Hepatic stellate cell (primary cell): ENCODE data around the gene CDH26.
"Not testable (repeated sequence)": the region's sequence is repeated elsewhere in the genome, so short reads cannot be mapped to it uniquely, and the experiment has no call there.

Experiments used
- DNase-seq: peaks from one replicate; pipeline ENCODE4 v3.0.0; 2011; ENCODE audit warnings: low spot score

The CDH26 gene

GRCh38 chr20:60013296-60014139 is 55.3 kb downstream of the CDH26 start:
- no peak for DNase-seq

DNA sequence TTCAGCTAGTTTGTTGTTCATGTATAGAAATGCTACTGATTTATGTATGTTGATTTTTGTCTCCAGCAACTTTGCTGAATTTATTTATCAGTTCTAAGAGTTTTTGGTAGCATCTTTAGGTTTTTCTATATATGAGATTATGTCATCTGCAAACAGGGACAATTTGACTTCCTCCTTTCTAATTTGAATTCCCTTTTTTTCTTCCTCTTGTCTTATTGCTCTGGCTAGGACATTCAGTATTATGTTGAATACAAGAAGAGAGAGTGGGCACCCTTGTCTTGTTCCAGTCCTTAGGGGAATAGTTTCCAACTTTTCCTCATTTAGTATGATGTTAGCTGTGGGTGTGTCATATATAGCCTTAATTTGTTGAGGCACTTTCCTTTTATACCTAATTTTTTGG is 58.2 kb downstream of the CDH26 start:
- DNase-seq, result no peak

DNA sequence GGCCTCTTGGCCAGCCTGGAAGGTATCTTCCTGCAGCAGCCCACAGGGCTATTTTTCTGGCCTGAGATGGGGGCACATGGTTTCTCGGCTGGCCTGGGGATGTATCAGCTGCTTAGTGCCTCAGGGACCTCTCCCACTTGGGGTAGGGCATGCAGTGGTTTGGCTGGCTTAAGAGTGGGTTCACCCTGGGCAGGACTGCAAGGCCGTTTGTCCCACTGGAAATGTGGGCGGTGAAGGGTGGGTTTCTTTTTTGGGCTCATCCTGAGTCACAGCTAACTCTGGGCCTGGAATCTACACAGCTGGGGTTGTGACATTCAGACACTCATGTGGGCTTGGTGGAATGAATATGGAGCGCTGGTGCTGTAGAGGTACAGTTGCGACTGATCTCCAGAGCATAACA is 62.0 kb downstream of the CDH26 start:
- DNase-seq, result no peak

- DNase-seq, result no peak
Measured at GRCh38 chr20:60021104-60021503, 62.9 kb downstream of the CDH26 start.

- DNase-seq, result no peak
Measured at GRCh38 chr20:60022849-60023248, 64.6 kb downstream of the CDH26 start.

- no peak for DNase-seq
Measured at GRCh38 chr20:60024245-60024644, 66.0 kb downstream of the CDH26 start.

DNA sequence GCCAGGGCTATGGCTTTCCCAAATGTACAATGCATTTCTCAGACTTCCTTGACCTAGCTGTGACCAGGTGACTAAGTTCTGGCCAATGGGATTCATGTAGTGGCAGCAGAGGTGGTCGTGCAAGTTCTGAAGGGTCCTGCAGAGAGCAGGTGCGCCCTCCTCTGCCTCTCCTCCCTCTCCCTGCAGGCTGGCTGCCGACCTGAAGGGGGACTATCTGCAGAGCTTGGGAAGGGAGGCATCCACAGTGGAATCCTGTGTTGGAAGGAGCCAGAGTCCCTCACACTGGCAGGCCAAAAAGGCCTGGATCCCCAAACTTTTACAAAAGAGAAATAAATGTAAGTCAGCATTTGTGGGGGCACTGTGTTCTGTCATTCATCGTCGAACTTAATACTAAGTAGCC is 66.6 kb downstream of the CDH26 start:
- no peak for DNase-seq

GRCh38 chr20:60026010-60026409 is 67.8 kb downstream of the CDH26 start:
- DNase-seq, result no peak

- DNase-seq, result no peak
Measured at GRCh38 chr20:60030471-60030870, 72.2 kb downstream of the CDH26 start.

DNA sequence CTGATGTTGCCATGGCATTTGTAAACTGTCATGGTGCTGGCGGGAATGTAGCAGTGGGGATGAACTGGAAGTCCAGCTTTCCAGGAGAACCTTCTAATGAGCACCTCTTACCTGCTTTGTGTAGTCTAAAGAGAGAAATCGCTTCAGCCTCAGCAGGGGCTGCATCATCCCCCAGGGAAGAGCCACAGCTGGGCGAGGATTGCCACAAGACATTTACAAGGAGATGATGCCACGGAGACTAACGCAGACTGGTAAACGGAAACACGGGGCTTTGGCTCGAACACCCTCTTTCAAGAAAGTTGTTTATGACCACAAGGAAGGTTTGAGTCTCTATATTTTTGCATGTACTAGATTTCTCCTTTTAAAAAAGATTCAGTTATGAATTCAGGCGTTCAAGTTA is 72.9 kb downstream of the CDH26 start:
- no peak for DNase-seq

DNA sequence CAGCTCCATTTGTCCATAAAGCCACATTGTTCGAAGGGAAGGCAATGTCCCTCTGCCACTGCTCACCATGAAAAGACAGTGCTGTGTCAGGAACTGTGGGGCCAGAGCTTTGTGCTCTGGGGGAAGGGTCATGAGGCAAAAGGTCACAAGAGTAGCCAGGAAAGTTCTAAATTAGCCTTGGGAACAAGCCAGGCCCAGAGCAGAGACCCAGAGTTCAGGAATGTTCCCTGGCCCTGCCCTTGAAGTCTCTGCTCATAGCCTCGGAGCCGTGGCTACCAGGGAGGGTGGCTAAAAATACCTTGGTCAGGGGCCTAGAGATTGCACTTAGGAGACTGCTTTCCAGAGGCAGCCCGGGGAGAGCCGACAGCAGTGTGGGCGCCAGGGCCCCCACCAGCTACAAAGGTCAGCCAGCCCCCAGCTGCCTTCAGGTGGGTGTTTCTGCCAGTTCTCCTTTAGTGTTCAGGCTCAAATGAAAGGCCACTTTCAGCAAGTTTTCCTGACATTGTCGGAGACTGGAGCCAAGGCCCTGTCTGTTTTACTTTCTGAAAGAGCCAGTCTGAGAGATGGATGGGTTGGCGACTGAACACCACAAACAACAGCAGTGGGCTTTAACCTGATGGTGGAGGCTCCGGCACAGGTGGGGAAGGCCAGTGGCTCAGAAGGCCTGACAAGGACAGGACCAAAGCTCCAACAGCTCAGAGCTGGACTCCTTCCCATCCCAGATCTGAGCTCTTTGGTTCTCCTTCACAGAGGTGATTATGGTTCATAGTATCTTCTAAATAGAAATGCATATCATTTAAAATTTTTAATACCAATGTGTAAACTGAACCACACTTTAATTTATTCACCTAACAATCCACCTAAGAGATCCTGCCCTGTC is 76.2 kb downstream of the CDH26 start:
- no peak for DNase-seq

GRCh38 chr20:60035486-60035885 is 77.3 kb downstream of the CDH26 start:
- no peak for DNase-seq

DNA sequence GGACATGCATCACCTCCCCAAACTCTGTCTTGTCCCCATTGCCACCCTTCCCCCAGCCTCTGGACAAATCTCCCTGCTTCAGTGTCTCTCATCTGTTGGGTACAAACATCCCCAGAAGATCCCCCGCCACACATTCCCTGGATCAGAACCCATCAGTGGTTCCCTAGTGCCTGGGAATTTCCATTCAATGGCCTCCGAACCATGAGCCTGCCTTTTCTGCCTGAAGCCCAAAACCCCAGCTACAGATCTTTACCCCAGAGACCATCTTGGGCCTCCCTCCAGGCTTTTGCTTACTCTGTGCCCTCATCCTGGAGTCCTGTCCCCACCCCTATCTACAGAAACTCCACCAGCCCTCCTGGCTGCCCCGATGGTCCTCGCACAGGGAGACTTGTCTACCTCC is 78.1 kb downstream of the CDH26 start:
- DNase-seq, result no peak

DNA sequence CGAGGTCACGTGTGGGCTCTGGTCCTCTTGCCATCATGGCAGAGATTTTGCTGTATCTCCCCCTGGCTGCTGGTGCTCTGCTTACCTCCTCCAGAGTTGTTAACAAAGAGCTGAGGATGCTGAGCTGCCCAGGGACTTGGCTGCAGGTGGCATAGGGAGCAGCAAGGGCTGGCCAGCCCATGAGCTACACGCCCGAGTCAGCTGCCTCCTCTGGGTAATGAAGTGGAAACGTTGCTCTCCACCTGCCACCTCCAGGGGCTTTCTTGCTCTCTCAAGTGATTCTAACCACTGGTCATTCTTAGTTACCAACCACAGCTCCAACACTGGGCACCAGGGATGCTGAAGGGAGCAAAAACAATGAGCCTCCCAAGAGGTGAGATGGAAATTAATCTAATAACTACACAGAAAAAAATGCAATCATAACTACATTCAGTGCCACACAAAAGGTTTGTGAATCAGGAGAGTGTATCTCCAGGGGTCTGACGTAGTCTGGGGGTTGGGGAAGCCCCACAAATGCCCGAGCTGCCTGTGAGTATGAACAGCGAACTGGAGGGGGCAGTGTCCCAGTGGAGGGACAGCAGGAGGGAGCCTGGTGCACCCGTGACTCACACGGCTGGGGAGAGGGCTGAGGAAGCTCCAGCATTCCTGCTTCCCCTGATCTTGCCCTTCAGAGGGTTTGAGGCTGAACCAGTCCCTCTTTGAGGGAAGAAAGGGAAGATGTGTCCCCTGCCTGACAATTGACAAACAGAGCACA is 78.7 kb downstream of the CDH26 start:
- DNase-seq, result no peak

DNA sequence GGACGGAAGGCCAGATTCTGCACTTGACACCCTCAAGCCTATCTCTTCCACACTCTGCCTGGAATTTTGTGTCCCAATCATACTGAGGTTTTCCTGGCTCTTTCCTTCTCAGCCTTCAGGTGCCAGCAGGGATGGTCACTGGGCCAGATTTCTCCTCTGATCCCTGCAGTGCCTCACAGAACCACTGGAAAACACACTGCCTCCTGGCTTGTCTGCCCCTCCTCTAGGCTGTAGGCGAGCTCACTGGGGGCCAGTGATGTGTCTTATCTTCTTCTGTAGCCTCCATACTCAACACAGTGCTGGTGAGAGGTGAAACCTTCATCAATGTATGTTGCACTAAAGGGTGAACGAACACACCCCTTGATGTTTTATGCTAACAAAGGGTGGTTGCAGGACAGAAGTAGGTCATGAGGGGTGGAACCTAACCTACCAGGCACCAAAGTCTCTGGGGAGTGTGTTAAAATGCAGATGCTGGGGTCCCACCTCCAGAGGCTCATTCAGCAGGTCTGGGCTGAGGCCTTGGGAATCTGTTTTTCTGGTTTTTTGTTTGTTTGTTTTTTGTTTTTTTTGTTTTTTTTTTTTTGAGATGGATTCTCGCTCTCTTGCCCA is 80.3 kb downstream of the CDH26 start:
- DNase-seq, result no peak

DNA sequence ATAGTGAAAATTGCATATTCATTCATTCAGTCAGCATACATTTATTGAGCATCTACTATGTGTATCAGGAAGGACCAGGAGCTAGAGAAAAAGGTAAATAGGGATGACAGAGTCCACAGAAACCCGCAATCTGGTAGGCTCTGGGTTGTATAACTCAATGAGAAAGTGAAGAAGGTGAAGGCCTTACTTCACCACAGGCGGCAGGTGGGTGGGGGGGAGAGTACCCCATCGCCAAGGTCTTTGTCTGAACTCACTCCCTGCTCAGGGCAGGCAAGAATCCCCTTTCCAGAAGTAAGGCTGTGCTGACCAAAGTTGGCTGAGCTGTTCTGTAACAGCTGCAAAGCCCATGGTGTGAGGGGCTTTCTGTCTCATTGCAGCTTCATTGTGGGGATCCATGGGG is 81.3 kb downstream of the CDH26 start:
- no peak for DNase-seq

- DNase-seq, result no peak
Measured at GRCh38 chr20:60040471-60041162, 82.4 kb downstream of the CDH26 start.

DNA sequence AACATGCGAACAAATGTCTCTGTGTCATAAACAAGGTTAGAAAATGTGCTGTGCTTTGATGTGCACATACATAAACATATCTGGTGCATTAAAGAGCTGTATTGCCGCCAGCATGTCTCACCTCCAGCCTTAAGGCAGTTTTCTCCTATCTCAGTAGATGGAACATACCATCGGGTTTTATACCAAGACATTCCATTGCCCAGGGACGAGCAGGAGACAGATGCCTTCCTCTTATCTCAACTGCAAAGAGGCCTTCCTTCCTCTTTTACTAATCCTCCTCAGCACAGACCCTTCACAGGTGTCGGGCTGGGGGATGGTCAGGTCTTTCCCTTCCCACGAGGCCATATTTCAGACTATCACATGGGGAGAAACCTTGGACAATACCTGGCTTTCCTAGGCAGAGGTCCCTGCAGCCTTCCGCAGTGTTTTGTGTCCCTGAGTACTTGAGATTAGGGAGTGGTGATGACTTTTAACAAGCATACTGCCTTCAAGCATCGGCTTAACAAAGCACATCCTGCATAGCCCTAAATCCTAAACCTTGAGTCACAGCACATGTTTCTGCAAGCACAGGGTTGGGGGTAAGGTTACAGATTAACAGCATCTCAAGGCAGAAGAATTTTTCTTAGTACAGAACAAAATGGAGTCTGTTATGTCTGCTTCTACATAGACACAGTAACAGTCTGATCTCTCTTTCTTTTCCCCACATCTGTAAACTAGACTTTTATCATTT is 83.4 kb downstream of the CDH26 start:
- DNase-seq, result not testable (repeated sequence)

GRCh38 chr20:60043435-60043834 is 85.2 kb downstream of the CDH26 start:
- no peak for DNase-seq

DNA sequence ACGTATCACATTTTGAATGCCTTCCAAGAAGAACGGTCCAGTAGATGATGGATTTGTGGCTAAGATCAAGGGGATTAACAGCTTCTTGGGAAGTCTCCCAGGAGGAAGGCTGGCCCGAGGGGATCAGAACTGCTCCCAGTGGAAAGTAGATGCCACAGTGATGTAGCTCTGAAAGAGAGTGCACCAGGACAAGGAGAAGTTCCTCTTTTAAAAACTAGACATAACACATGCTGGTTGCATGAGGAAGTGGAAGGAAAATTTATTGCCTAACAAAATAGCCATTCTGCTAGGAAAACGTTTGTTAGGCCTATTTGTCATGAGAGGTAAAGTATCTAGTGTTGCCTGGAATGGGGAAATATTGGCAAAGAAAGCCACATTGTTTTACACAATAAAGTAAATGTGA is 87.8 kb downstream of the CDH26 start:
- no peak for DNase-seq

DNA sequence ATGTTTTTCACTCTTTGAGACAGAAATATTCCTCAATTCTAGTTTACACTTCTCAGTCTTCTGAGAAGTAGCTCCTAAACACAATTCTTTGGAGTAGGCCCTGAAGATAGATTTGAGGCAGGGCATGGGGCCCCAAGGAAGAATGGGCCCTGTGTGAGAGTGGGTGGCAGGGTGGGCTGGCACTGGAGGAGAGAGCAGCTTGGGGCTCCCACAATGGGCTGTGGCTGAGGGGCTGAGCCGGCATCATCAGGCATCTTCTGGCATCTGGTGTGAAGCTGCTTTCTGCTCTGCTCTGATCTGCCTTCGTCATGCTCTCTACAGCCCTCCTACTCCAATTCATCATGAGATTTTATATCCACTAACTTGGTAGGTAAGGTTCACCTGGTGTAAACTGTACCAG is 88.2 kb downstream of the CDH26 start:
- DNase-seq, result no peak
